Esophagus squamous epithelium (tissue), 4 donors: ENCODE data around the gene TANC1.

Experiments used
- POLR2A ChIP-seq, 4 donors: fragments of 450-650 bp; IDR thresholded peaks; one replicate each; pipeline ENCODE4 v1.6.1; 2017; ENCODE audit warnings: antibody characterized with exemption in 4 of 4, mild to moderate bottlenecking in 4 of 4, moderate library complexity in 3 of 4
- TF ChIP-seq, protein P1 (sequence below), 6 experiments: fragments of 450-650 bp in 4 of 6; fragments of 200-600 bp in 2 of 6; sonication (generic) in 2 of 6; IDR thresholded peaks; one replicate each; pipeline ENCODE4 v1.5.1; 2016 to 2019; ENCODE audit warnings: antibody characterized with exemption in 6 of 6, mild to moderate bottlenecking in 4 of 6, moderate library complexity in 4 of 6

DNA sequence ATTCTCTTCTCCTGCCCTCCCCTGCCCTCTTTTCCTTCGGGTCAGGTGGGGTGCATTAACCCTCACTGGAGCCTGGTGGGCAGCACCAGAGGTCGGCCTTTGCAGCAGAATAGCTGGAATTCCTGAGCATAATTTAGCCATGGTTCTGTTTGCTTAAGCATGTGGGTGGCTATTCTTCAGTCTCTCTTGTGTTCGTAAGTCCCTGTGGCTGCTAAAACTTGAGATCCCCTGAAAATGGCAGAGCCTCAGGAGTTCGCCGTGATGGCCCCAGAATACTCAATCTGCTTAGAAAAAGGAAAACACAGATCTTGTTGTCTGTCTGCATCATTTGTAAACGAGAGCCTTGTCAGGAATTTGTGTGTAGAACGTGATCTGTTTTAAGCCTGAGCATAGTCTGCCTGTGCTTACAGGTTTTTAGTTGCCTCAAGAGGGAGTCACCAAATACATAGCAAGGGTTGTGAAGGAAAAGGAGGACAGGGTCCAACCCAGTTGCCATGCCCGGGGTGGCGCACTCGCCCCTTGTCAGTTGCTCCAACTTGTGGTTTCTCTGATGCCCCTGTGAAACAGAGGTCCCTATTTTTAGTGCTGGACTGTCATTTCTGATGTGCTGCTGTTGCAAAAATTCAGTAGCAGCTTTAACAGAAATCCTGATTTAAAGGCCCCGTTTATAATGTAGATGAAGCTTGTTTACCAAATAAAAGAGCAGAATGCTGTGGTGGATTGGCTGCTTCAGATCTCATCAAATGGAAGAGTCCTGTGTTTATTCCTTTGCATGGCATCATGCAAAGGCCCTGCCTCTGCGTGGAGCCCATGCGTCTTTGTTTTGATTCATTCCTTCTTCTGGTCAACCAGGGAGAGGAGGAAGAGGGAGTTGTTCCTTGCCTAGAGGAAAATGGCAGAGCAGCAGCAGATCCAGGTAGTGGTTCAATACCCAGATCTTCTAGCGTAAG is 243.3 kb downstream of the TANC1 start:
- TF ChIP-seq, protein P1, sequence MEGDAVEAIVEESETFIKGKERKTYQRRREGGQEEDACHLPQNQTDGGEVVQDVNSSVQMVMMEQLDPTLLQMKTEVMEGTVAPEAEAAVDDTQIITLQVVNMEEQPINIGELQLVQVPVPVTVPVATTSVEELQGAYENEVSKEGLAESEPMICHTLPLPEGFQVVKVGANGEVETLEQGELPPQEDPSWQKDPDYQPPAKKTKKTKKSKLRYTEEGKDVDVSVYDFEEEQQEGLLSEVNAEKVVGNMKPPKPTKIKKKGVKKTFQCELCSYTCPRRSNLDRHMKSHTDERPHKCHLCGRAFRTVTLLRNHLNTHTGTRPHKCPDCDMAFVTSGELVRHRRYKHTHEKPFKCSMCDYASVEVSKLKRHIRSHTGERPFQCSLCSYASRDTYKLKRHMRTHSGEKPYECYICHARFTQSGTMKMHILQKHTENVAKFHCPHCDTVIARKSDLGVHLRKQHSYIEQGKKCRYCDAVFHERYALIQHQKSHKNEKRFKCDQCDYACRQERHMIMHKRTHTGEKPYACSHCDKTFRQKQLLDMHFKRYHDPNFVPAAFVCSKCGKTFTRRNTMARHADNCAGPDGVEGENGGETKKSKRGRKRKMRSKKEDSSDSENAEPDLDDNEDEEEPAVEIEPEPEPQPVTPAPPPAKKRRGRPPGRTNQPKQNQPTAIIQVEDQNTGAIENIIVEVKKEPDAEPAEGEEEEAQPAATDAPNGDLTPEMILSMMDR (IDR thresholded peaks at IDR 0.05), result no peak
- TF ChIP-seq POLR2A (IDR thresholded peaks at IDR 0.05), result no peak
